Neural cell (in vitro differentiated cells): ENCODE measurements around the gene PTDSS2.

Source experiments
- EP300 ChIP-seq: fragments of 450-650 bp; conservative IDR thresholded peaks from 2 replicates; pipeline ENCODE4 v1.6.1; 2014; ENCODE audit warnings: antibody characterized with exemption, mild to moderate bottlenecking, moderate library complexity; ENCODE audit not compliant: poor library complexity, severe bottlenecking
- EZH2 ChIP-seq: fragments of 200-600, 300-800 bp; shearing (Covaris generic), sonication (generic); IDR thresholded peaks from 2 replicates; pipeline ENCODE4 v1.6.1; 2014; ENCODE audit warnings: antibody characterized with exemption, low read length, borderline replicate concordance, mild to moderate bottlenecking; ENCODE audit not compliant: insufficient read depth, poor library complexity, severe bottlenecking
- POLR2AphosphoS5 ChIP-seq: IDR thresholded peaks from 2 replicates; pipeline ENCODE4 v1.6.1; 2012
- TAF1 ChIP-seq: IDR thresholded peaks from 2 replicates; pipeline ENCODE4 v1.6.1; 2012; ENCODE audit warnings: low read depth
- TF ChIP-seq, protein P1 (sequence below): fragments of 450-650 bp; IDR thresholded peaks from 2 replicates; pipeline ENCODE4 v1.5.1; 2014; ENCODE audit warnings: antibody characterized with exemption, mild to moderate bottlenecking, moderate library complexity; ENCODE audit not compliant: poor library complexity, severe bottlenecking

DNA sequence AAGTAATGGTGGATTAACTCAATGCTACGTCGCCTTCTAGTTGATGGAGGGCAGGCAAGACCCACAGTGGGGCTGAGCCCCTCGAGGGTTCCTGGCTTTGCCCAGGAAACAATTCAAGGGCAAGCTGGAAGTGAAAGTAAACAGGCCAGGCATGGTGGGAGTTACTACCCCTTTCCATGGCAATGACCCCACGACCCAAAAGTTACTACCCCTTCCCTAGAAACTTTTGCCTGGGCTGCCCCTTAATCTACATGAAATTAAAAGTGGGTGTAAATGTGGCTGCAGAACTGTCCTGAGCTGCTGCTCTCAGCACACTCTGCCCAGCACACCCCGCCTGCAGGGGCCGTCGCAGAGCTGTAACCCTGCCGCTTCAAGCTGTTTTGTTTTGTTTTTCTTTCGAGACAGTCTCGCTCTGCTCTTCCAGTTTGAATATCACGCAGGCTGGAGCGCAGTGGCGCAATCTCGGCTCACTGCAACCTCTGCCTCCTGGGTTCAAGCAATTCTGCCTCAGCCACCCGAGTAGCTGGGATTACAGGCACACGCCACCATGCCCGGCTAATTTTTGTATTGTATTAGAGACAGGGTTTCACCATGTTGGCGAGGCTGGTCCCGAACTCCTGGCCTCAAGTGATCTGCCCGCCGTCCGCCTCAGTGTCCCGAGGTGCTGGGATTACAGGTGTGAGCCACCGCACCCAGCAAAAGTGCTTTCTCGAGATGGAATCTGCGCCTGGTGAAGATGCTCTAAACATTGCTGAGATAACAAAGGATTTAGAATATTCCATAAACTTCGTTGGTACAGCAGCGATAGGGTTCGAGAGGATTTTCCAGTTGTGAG is 62.9 kb downstream of the PTDSS2 start:
- TF ChIP-seq, protein P1, sequence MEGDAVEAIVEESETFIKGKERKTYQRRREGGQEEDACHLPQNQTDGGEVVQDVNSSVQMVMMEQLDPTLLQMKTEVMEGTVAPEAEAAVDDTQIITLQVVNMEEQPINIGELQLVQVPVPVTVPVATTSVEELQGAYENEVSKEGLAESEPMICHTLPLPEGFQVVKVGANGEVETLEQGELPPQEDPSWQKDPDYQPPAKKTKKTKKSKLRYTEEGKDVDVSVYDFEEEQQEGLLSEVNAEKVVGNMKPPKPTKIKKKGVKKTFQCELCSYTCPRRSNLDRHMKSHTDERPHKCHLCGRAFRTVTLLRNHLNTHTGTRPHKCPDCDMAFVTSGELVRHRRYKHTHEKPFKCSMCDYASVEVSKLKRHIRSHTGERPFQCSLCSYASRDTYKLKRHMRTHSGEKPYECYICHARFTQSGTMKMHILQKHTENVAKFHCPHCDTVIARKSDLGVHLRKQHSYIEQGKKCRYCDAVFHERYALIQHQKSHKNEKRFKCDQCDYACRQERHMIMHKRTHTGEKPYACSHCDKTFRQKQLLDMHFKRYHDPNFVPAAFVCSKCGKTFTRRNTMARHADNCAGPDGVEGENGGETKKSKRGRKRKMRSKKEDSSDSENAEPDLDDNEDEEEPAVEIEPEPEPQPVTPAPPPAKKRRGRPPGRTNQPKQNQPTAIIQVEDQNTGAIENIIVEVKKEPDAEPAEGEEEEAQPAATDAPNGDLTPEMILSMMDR: no peak
- TF ChIP-seq TAF1 (no peak), EP300 (no peak), POLR2AphosphoS5 (no peak), EZH2 (no peak)
